HG02884 (cell line): Measurements from ENCODE around the gene RPTOR.

Source experiments
- ATAC-seq: cut with Tn5 transposase; IDR thresholded peaks from one replicate; pipeline ENCODE4 v1.9.1; 2021; ENCODE audit warnings: mild to moderate bottlenecking, moderate library complexity; ENCODE audit not compliant: unreplicated experiment

RPTOR gene

DNA sequence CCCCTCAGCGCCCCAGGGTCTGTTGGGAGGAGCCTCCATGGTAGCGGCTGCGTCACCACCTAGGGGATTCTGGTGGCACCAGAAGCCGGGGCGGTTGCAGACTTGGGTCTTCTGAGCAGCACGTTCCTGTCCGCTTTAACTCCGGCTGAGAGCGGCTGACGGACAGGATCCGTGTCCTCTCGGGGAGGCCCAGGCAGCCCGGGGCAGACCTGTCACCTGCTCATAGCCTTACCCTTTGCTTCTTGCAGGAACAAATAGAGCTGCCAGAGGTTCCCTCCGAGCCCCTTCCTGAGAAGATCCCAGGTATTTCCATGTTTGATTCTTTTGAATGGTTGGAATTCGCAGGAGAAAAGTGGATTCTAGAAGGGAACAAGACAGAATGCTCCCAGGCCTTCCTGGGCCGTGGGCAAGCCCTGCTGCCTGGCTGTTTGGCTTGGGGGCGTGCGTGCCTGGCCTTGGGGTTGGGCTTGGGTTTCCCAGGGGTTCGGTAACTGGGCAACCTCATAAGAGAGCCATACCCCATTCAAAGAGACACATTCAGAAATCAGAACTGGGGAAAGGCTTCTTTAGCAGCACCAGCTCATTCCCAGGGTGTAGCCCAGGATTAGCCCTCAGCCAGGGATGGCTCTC, 453.6 kb downstream of the RPTOR start:
- ATAC-seq: no peak

- no peak for ATAC-seq
These were observed 454.3 kb downstream of the RPTOR start for GRCh38 chr17:80998748-80999535.

GRCh38 chr17:80999536-81000333, 455.1 kb downstream of the RPTOR start:
- no peak for ATAC-seq

GRCh38 chr17:81000334-81000630, 455.6 kb downstream of the RPTOR start:
- ATAC-seq: no peak

DNA sequence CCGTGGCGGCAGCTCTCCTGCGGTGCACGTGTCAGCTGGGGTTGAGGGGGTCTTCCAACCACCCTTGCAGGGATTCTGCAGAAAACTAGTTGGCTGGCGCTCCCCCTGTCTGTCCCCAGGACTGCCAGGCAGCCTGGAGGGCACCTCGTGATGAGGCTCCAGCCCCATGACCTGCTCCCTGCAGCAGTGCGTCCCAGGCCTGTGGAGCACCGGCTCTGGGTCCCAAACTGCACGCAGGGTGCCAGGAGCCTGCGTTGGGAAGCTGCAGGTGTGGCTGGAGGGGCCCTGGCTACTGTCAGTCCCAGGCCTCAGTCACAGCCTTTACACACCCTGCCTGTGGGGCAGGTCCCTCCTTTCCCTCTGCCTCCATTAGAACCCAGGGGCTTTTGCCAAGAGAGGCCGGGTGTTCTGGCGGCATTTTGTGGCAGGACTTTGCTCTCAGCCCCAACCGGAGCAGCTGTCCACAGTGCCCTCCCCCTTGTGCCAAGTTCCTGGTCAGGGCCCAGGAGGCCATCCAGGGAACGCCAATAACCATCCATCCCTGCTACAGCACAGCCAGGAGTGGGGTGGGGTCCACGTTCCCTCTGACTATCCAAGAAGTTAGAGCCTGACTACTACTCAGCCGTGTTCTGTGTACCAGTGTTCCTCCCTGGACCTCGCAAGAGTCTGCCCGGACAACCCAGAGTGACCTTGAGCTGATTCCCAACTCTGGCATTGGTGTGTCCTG, 456.2 kb downstream of the RPTOR start:
- no peak for ATAC-seq

DNA sequence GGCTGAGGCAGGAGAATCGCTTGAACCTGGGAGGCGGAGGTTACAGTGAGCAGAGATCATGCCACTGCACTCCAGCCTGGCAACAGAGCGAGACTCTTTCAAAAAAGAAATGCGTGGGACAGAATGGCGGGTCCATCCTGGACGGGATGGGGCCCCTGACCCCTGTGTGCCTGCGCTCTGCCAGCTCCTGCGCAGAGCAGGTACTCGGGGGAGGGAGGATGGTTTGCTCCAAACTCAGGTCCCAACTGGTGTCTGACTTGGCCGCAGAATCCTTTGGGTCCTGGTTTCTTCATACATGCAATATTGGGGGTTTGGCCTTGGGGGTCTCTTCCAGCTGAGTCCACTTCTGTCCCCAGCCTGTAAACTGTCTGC, 457.4 kb downstream of the RPTOR start:
- ATAC-seq: no peak

GRCh38 chr17:81002409-81003361, 458.0 kb downstream of the RPTOR start:
- no peak for ATAC-seq

- ATAC-seq: no peak
These were observed 459.3 kb downstream of the RPTOR start for GRCh38 chr17:81003711-81004475.

DNA sequence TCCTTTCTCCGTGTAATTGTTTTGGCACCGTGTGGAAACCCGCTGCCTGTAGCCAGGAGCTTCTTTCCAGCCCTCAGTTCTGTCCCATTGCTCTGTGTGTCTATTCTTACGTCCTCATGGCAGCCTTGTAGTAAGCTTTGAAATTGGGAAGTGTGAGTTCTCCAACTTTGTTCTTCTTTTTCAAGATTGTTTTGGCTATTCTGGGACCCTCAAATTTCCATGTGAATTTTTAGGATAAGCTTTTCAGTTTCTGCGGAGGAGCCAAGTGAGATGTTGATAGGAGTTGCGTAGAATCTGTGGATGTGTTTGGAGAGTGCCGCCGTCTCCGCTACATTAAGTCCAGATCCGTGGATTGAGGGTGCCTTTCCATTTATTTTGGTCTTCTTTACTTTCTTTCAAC, 462.3 kb downstream of the RPTOR start:
- no peak for ATAC-seq

DNA sequence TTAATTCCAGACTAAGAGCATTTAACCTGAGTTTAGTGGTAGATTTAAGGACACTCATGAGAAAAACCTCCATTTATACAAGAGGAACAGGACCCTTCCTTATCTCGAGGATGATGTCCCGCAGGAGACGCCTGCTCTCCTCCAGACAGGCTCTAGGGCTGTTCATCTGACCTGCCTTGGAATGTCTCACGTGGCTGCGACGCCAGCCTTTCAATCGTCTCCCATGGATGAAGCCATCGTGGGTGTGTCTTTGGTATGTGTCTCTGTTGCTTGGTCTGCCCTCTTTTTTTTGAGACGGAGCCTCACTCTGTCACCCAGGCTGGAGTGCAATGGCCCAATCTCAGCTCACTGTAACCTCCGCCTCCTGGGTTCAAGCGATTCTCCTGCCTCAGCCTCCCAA, 463.5 kb downstream of the RPTOR start:
- no peak for ATAC-seq

- ATAC-seq: no peak
These were observed 464.5 kb downstream of the RPTOR start for GRCh38 chr17:81009136-81009535.

- ATAC-seq: no peak
These were observed 466.3 kb downstream of the RPTOR start for GRCh38 chr17:81010935-81011334.

DNA sequence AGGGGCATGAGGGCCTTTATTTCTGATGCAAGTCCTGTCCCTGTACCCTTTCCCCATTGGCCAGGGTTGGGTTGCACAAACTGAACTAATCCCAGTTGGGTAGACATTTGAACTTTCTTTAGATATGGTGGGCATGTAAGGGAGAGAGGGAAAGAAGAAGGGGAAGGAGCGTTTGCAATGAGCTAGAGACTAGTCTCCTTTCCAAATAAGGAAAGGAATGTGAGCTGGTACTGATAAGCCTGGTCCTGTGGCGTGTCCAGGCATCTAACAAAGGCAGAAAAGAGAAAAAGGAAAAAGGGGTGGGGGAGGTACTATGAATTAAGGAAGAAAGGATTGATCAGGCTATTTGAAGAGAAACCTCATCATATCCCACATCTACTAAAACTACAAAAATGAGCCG, 467.3 kb downstream of the RPTOR start:
- no peak for ATAC-seq

- no peak for ATAC-seq
These were observed 468.2 kb downstream of the RPTOR start for GRCh38 chr17:81012574-81013447.

GRCh38 chr17:81013642-81014041, 469.0 kb downstream of the RPTOR start:
- no peak for ATAC-seq

DNA sequence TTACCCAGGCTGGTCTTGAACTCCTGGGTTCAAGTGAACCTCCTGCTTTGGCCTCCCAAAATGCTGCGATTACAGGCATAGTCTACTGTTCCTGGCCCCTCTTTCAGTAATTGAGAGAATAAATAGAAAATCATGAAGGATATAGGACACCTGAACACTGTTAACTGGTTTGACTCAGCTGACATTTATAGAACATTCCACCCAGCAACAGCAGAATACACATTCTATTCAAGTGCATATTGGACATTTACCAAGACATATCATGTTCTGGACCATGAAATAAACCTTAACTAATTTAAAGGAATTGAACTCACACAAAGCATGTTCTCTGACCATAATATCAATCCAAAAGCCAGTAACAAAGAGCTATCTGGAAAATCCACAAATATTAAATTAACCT, 470.5 kb downstream of the RPTOR start:
- ATAC-seq: no peak
